HG02588 (cell line): ENCODE measurements around the gene VMO1.
A peak's percentile ranks its signal among the peaks of the same experiment; 100 is the strongest.

ENCODE experiments used
- ATAC-seq: cut with Tn5 transposase; IDR thresholded peaks from one replicate; pipeline ENCODE4 v1.9.1; 2021; ENCODE audit warnings: mild to moderate bottlenecking, moderate library complexity; ENCODE audit not compliant: unreplicated experiment

The VMO1 gene

GRCh38 chr17:4786106-4786511, at the start of gene VMO1:
VMO1 (minus strand) TSS chr17:4786364; CDS start chr17:4786352, 12 bp downstream.
- ATAC-seq: no peak

GRCh38 chr17:4834681-4835020, 48.5 kb upstream of the VMO1 start:
- ATAC-seq: no peak

DNA sequence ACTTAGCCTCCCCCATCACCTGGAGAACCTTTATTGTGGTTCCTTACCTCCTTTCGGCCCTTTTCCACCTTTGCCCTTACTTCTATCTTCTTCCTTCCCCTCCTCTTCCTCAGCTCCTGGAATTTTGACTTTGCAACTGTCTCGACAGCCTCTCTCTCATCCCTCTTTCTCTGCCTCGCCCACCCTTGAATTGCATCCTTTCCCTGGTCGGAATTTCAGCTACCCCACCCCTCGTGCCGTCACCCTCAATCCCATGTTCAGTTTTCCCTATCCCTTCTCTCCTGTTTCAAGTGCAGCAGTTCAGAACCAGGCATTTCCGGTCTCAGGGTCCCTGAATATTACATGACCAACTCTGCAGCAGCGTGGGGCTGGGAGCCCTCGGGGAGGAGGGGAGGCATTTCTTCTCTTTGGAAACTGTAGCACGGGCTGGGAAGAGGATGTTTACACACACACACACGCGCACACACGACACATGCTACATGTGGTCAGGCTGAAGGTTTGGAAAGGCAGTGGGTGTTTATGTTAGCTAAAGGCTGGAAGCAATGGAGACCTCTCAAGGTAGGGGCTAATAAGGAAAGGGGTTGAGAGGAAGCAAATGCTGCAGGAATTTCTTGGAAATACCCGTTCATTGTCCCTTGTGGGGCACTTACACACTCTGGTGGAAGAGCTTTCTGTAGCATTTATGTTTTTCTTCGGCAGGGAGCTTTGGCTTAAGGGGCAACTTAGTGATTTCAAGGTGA, 47.9 kb upstream of the VMO1 start:
- ATAC-seq: no peak

GRCh38 chr17:4833178-4833940, 47.2 kb upstream of the VMO1 start, which contains the start of gene MINK1:
MINK1 (plus strand) TSS chr17:4833340; CDS start chr17:4833584, 244 bp downstream.
- peak; percentile 86 for ATAC-seq

DNA sequence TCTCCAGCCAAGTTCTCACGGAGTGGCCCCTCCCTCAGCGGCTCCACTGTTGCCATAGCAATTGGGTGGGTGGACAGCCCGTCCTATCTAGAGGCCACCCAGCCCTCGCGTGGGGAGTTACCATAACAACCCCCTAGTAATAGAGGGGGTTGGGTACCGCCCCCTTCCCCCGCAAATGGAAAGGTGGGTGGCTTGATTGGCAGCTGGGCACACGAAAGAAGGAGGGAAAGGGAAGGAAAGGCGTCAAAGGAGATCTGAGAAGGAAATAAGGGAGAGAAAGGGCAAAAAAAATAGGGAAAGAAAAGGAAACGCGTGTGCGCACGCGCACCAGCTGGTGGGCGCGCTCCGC, 46.6 kb upstream of the VMO1 start:
- peak; percentile 14 for ATAC-seq

- no peak for ATAC-seq
Observed at GRCh38 chr17:4827399-4827798, 41.2 kb upstream of the VMO1 start.

- ATAC-seq: no peak
Observed at GRCh38 chr17:4823373-4824089, 37.4 kb upstream of the VMO1 start.

DNA sequence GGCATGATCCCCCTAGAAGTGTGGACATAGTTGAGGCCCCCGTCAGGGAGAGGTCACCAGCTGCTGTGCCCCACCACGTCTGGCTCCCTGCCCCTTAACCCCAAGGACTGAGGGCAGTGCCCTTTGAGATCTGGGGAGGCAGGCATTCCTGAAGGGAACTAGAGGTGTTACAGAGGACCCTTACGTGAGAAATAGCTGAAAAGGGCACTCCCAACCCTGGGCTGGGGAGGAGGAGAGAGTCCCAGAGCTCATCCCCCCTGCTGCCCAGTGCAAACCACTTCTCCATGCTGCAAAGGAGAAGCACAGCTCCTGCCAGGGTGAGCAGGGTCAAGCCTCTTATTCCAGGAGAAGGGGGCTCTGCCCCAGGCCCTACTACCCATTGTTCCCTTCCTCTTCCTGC, 36.7 kb upstream of the VMO1 start:
- ATAC-seq: no peak

- ATAC-seq: no peak
Observed at GRCh38 chr17:4818276-4818675, 32.1 kb upstream of the VMO1 start.

DNA sequence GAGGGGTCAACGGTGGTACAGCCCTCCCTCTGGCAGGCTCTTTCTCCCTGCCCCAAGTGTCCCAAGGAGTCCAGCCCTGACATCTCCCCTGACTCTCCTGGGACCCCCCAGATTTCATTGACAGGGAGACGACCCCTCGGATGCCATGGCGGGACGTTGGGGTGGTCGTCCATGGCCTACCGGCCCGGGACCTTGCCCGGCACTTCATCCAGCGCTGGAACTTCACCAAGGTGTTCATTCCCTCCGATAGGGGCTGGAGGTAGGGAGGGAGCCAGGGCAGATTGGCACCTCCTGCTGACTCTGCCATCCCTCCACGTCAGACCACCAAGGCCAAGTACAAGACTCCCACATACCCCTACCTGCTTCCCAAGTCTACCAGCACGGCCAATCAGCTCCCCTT, 30.7 kb upstream of the VMO1 start:
- no peak for ATAC-seq

GRCh38 chr17:4815043-4815675, 29.0 kb upstream of the VMO1 start:
- no peak for ATAC-seq

- no peak for ATAC-seq
Observed at GRCh38 chr17:4812690-4813089, 26.5 kb upstream of the VMO1 start.

DNA sequence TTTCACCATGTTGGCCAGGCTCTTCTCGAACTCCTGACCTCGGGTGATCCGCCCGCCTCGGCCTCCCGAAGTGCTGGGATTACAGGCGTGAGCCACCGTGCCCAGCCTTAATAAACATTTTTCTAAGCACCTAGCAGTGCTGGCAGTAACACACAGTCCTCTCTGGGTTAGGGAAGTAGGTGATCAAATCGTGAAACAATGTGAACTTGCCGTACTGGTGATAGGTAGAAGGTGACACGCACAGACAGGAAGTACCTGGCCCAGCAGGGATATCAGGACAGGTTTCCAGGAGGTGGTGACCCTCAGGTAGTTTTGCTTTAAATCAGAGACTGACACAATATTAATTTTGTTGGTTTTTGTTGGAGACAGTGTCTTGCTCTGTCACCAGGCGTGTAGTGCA, 25.3 kb upstream of the VMO1 start:
- ATAC-seq: no peak

DNA sequence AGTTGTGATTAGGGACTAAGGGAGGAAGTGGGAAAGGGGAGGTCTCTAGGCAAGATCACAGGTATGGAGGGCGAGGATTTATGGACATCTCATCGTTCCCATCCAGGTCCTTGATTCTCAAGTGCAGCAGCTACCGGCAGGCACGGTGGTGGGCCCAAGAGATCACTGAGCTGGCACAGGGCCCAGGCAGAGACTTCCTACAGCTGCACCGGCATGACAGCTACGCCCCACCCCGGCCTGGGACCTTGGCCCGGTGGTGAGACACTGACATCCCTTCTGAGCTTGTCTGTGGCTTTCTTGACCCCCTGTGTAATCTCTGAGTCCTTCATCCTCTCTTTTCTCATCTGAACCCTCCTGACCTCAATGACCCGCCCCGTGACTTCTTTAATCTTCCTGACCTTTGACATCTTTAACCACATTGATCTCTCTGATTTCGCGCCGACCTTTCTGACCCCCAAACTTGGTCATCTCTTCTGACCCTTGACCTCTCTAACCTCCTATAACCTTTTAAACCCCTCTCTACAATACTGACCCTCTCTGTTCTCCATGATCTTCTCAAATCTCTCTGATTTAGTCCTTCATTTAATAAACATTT, 24.6 kb upstream of the VMO1 start:
- ATAC-seq: no peak

DNA sequence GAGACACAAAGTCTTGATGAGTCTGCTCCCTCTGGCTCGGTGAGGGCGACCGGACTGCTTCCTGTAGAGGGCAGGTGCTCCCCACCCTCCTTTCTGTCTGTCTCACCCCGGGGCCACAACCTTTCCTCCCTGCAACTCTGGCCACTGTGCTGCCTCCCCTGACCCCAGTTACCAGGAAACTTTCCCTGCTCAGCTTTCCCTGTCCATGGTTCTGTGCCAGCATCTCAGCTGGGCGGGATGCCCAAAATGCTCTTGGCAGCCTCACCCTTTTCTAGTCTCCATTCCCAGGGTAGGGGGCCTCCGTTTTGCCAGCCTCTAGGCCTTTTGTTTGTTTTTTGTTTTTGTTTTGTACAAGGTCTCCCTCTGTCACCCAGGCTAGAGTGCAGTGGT, 22.2 kb upstream of the VMO1 start:
- no peak for ATAC-seq

DNA sequence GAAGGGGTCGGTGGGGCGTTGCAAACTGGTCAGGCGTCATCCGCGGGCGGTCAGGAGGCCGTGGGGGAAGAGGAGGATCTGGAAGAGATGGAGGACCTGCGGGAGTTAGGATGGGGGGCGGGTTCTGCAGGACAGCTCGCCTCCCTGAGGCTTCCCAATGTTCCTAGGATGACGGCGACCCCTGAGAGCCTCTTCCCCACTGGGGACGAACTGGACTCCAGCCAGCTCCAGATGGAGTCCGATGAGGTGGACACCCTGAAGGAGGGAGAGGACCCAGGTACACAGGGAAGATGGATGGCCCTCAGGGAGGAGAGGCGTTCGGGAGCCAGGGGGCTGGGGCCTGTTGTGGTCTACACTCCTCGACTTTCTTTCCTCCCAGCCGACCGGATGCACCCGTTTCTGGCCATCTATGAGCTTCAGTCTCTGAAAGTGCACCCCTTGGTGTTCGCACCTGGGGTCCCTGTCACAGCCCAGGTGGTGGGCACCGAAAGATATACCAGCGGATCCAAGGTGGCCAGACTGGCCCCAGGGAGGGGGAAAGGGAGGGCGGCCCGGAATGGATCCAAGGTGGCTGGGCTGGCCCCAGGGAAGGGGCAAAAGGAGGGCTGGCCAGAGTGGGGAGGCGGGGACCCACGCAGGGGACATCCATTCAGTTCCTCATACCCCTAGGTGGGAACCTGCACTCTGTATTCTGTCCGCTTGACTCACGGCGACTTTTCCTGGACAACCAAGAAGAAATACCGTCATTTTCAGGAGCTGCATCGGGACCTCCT, 21.6 kb upstream of the VMO1 start:
- ATAC-seq: no peak

DNA sequence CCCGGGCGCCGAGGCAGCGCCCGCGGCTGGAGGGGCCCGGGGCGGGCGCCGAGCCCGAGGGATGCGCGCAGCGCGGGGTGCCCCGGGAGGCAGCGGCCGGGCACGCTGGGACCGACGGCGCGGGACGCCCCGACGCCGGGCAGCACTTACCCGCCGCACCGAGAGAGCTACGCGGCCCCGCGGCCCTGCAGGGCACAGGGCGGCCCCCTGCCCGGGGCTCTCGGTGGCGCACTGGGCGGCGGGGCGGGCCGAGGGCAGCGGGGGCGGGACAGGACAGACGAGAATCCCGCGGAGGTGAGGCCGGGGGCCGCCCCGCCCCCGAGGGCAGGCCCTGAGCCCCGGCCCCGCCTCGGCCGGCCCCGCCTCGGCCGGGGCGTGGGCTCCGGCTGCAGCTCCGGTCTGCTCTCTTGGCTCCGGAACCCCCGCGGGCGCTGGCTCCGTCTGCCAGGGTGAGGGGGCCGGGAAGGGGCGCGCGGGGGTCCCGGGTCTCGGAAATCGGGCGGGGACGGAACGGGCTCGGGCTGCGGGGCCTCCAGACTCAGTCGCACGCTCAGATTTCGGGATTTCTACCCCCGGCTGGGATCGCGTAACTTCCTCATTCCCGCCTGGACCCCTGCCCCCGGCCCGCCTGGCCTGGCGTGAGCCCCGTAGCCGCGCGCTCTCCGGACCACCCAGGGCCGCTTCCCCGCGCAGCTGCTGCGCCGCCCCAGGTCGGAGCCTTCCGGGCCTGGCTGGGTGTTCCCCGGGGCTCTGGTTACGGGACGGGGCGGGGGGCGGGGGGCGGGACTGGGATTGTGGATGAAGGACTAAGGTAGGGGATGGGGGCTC, 20.8 kb upstream of the VMO1 start, which contains the start of gene PLD2:
PLD2 (plus strand) TSS at position 376 of the 828 bp plus-strand sequence. CDS start 621 bp downstream, outside the sequence.
- peak; percentile 82 for ATAC-seq

DNA sequence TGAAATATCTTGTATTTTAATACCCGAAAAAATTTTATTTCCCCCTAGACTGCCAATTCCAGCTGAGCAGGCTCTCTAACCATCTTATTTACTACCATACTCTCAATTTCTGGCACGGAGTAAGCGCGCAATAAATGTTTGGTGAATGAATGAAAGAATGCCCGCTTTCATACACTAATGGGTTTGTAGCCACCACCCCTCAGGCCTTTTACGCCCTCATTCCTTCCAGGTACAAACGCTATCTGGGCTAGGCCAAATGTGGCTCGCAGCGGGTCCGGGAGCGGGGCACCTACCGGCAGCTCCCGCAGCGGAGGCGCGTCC, 20.3 kb upstream of the VMO1 start:
- ATAC-seq: no peak

GRCh38 chr17:4802228-4802627, 16.1 kb upstream of the VMO1 start, which contains the start of gene C17orf114:
C17orf114 (minus strand) TSS chr17:4802328.
- no peak for ATAC-seq
